NCI-H2107 (cell line): ENCODE measurements around the gene ZFP36.

Experiments used
- DNase-seq: peaks from one replicate; lab custom pipeline; 2025; lab: John Stamatoyannopoulos, UW

Gene ZFP36

GRCh38 chr19:39384839-39385568 lies 21.6 kb upstream of the ZFP36 start:
- no peak for DNase-seq

GRCh38 chr19:39385629-39386411 lies 20.8 kb upstream of the ZFP36 start:
- no peak for DNase-seq

GRCh38 chr19:39386557-39386956 lies 20.1 kb upstream of the ZFP36 start:
- DNase-seq = no peak

GRCh38 chr19:39388657-39389056 lies 18.0 kb upstream of the ZFP36 start:
- DNase-seq = no peak

GRCh38 chr19:39389631-39390414 lies 16.8 kb upstream of the ZFP36 start:
- DNase-seq = no peak

- DNase-seq = no peak
Measured at GRCh38 chr19:39390451-39390750, 16.2 kb upstream of the ZFP36 start.

GRCh38 chr19:39390751-39391437 lies 15.8 kb upstream of the ZFP36 start, which contains the start of the genes MED29 and PAF1:
Gene MED29 (plus strand): TSS chr19:39391378. CDS start chr19:39391423, 45 bp downstream.
Gene PAF1 (minus strand): TSS chr19:39391106. CDS start chr19:39390864, 242 bp downstream.
- peak; percentile 98 for DNase-seq

GRCh38 chr19:39397360-39398296 lies 9.0 kb upstream of the ZFP36 start:
- DNase-seq = peak; percentile 18

GRCh38 chr19:39398297-39398864 lies 8.3 kb upstream of the ZFP36 start:
- no peak for DNase-seq

GRCh38 chr19:39399668-39400050 lies 7.0 kb upstream of the ZFP36 start:
- DNase-seq = no peak

- no peak for DNase-seq
Measured at GRCh38 chr19:39400061-39400460, 6.6 kb upstream of the ZFP36 start.

GRCh38 chr19:39401070-39401548 lies 5.5 kb upstream of the ZFP36 start:
- DNase-seq = no peak

GRCh38 chr19:39401549-39402345 lies 4.9 kb upstream of the ZFP36 start:
- no peak for DNase-seq

- DNase-seq = peak; percentile 20
Measured at GRCh38 chr19:39402346-39403300, 4.0 kb upstream of the ZFP36 start.

- peak; percentile 18 for DNase-seq
Measured at GRCh38 chr19:39403331-39404312, 3.0 kb upstream of the ZFP36 start.

GRCh38 chr19:39405261-39405957 lies 1.2 kb upstream of the ZFP36 start:
- no peak for DNase-seq
